Amniotic epithelial cell (primary cell): Measurements from ENCODE around the gene HAPLN3.

ENCODE experiments used
- DNase-seq: peaks from one replicate; pipeline ENCODE4 v3.0.0-alpha.2; 2010; ENCODE audit warnings: low read depth

HAPLN3 gene

DNA sequence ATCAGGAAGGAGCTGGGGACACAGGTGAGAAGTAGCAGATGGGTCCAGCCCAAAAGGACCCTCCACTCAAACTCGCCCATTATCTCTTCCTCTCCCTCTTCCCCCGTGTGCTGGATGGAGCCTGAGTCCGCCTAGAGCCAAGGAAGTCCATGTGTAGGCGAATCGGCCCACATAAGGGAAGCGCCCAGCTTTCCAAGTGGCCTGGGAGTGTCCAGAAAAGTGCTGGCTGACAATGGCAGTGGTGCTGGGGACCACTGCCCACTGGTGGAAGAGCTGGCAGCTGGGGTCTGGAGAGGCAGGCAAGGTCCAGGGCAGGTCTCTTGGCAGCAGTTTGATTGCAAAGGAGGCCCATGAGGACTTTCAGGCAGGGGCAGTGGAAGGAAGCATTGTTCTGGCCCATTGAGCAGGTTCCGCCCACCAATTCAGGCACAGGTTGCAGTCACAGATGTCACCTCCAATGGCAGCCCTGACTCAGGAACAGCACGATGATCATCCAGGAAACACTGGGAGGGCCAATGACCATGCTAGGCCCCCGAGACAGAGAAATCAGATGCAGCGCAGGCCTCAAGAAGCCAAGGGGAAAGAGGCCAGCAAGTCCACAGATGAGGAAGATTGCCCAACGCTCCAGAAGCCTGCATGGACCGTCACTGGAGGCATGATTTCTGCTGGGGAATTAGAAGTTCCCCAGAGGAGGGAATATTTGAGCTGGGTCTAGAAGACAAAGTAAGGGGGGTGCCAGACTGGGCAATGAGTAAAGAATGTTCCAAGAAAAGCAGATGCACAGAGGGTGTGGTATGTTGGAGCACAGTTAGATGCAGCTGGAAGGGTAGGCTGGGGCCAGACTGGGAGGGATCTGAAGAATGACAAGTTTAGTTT is 14.8 kb upstream of the HAPLN3 start:
- peak; percentile 76 for DNase-seq

DNA sequence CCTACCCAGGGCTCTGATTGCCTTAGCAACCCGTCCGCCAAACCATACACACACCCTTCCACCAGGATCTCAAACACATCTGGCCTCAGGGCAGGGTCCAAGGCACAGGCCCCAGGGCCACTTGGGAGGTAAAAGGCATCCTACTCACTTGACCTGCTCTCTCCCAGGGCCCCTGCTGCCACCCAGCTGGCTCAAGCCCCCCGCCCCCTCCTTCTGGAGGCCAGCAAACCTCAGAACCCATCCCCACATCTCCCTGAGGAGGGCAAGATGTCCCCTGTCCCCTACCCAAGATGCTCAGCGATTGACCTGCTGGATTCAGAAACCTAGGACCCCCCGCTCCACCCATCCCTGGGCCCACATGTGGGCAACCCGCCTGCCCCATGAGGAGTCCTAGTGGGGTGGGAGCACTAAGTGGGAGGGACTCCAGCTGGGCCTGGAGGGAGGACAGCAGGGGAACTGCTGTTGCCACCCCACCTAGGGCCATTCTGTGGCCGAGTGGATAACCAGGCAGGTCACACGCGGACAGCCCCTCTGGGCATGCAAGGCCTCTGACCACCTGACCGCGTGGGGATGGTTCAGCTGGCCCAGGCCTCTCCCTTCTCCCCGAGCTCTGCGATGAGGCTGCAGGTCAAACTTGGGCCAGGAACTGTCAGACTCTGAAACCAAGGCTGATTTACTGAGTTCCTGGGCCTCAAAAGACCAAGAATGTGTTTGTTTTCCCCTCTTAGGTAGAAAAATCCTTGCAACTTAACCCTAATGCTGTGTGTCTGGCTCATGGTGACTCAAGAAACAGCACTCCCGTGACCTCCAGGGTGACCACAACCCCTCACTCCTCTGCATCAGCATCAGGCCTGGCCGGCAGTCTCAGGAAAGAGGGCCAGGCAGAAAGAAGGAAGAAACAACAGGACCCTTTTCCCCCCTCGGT is 13.6 kb upstream of the HAPLN3 start:
- peak; percentile 99 for DNase-seq

DNA sequence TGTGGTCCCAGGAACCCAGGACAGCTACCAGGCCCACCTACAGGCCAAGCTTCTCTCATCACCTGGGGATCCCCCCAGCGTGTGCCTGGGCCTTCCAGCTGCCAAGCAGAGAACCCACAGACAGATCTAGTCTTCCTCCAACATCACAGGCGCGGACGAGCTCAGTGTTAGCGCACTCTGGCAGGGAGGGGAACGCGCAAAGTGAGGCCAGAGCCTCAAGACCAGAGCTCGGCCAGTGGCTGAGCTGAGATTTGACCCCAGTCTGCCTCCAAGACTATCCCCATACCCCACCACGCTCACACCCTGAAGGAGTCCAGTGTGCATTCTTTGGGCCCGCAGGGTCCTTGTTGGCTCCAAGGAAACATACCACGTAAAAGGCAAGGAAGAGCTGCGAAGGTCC is 12.8 kb upstream of the HAPLN3 start:
- DNase-seq: no peak

DNA sequence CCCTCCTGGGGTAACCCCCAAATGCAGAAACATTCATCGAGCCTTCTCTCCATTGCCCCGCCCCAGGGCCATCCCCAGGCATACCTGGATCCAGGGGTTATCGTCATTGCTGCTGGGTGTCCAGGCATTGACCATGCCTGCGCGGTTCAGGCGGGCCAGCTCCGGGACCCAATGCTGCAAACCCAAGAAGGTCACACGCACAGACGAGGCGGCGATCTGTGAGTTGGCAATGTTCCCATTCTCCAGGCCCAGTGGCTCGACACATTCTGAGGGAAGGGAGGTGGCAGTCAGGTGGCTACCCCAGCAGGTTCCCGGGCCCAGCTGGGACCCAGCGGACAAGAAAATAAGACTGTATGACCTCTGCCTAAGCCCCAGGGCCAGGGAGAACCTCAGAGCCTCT is 11.8 kb upstream of the HAPLN3 start:
- DNase-seq: no peak

DNA sequence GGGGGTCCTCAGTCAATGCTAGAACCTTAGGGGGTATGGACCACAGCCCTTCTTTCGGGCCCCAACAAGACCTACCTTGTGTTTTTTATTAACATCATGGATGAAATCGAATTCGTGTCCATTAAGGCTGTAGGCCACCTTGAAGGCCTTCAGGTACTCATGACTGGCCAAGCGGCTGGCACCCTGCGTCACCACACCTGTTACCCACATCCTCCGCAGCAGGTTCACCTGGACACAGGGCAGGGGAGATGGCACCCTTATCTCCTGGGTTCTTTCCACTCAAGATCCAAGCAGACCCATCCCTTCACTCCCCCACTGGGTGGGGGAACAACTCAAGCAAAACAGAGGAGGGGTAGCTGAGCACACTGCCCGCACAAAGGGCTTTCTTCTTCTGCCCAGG is 11.2 kb upstream of the HAPLN3 start:
- DNase-seq: no peak

DNA sequence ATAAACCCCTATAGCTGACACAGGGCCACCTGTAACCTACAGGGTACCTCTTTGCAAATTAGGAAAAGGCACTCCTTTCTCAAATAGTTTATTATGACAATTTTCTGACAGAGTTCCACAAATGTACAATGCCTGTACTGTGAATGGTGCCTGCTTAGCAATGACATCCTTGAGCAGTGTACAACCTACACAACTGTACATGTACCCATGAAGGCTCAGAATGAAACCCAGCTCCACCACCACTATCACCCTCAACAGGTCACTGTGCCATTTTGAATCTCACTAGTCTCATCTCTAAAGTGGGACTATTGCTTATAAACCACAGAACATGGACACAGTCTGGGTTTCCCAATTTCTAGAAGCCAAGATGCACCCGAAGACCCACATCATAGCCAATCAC is 10.8 kb upstream of the HAPLN3 start:
- DNase-seq: no peak

DNA sequence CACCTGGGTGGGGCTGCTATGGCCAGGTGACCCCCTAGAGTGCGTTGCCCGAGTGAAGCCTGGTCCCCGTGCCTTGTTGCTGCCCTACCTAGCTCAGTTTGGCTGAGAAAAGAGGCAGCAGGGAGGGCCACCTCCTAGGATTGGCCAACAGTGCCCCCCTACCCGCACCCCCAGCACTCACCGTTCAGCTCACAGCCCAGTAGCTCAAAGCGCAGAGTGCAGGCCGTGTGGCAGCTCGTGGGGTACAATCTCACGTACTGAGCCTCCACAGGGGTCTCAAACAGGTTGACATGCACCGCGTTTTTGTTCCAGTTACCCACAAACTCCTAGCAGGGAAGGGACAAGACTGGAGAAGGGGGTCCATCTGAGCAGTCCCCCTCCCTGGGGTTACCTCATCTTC is 10.2 kb upstream of the HAPLN3 start:
- DNase-seq: no peak

DNA sequence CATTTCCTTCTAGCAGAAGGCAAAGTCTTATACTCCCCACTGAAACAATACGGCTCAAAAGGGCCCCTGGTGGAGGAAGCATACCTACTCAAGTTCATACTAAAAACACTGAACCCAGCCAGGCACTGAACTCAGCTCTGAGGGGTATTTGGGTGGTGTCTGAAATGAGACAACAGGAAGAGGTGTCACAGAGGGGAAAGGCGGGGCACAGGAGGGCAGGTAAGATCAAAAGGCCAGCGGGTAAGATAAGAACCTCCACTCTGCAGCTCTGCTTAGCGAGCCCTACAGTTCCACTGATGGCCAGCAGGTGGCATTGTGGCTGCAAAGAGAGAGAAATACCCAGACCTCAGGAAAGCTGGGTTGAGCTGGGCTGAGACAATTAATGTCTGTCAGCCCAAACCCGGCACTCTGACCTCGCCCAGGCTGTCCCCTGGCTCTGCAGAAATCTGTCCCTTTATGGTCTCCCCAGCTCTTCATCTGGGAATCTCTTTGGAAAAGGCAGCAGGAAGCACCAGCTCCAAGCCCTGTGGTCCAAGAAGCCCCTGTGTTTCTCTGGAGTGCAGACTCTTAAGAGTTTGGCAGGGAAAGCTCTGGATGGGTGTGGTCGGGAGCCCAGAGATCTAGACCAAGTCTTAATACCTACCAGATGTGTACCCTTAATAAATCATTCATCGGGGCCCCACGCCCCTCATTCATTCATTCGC is 9.4 kb upstream of the HAPLN3 start:
- DNase-seq: peak; percentile 66

DNA sequence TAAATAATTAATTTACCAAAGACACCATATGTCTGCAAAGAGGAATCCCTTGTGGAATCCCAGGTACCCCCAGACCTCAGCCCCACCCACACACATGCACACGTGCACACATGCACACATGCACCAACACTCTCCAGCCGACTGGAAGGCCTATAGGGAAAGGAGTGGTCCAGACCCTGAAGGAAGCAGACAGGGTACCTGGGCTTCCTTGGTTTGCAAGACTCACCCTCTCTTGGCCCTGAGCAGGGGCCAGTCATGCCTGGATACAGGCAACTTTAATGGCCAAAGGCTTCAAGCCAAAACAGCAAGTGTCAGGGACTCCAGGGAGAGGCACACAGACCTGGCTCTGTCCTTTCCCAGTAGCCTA is 8.9 kb upstream of the HAPLN3 start:
- no peak for DNase-seq

DNA sequence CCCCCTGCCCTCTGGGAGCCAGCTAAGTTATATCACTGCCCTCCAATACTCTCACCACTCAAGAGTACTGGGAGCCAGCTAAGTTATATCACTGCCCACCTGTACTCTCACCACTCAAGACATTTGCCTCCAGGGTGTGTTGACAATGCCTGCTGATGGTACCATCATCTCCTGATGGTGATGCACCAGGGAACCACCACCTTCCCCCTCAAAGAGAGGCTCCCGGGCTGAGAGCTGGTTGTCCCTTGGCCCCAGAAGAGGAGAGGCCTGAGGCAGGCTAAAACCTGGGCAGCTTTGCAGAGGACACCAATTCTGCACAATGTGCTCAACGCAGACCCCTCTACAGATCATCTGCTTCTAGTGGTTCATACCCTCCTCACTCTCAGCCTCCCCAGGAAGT is 7.5 kb upstream of the HAPLN3 start:
- DNase-seq: no peak

DNA sequence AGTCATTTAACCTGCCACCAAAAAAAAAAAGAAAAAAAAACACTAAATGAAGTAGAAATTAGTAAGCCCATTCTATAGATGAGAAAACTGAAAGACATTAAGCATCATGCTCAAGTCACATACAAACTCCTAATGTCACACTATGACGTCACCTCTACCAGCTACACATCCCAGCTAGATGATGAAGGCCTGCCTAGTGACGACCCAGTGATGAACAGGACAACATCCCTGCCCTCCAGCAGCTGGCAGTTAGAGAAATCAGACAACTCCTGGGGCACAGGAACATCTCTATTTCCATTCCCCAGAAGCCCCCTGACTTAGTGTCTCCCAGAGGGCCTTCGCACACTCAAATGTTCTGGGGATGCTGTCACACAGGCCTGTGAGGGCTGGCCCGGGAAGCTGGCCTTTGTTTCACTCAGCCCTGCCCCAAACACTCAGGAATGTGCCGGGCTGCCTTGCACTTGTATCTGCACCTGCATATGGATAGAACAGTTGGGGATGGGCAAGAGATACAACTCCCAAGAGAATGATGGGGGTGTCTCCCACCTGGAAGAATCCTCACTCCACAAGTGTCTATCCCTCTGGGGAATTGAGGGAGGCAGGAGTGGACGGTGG is 7.0 kb upstream of the HAPLN3 start:
- no peak for DNase-seq

DNA sequence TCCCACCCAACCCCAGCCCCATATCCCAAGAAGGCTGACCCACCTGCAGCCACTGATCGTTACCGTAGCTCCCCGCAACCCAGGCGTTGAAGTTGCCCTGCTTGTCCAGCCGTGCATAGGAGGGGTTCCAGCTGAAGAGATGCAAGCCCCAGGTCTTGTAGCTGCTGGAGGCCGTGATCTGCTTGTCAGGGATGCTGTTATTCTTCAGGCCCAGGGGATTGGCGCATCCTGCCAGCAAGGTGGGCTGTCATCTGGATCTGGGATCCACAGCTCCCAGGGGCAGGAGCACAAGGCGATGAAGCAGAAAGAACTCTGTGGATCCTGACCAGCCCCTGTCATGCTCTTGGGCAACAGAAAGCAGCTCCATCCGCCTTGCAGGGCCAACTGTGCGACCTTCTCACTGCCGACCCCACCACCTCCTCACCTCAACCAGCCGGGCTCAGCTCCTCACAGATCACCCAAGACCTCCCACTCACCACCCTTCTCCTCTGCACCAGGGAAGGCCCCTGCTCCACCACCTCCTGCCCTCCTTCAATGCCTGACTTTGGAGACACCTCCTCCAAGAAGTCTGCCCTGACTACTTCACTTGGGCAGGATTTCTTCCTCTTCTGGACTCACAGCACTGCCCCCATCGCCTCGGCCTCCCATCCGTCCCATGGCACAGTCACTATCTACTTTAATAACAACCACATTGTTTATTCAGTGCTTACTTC is 6.3 kb upstream of the HAPLN3 start:
- DNase-seq: no peak

DNA sequence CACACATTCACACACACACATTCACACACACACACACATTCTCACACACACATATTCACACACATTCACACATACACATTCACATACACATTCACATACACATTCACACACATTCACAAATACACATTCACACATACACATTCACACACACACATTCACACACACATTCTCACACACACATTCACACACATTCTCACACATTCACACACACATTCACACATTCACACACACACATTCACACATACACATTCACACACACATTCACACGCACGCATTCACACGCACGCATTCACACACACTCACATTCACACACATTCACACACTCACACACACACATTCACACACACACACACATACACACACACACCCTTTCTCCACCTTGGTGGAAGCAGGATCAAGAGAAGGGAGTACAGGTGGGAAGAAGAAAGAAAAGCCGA is 5.7 kb upstream of the HAPLN3 start:
- DNase-seq: no peak

DNA sequence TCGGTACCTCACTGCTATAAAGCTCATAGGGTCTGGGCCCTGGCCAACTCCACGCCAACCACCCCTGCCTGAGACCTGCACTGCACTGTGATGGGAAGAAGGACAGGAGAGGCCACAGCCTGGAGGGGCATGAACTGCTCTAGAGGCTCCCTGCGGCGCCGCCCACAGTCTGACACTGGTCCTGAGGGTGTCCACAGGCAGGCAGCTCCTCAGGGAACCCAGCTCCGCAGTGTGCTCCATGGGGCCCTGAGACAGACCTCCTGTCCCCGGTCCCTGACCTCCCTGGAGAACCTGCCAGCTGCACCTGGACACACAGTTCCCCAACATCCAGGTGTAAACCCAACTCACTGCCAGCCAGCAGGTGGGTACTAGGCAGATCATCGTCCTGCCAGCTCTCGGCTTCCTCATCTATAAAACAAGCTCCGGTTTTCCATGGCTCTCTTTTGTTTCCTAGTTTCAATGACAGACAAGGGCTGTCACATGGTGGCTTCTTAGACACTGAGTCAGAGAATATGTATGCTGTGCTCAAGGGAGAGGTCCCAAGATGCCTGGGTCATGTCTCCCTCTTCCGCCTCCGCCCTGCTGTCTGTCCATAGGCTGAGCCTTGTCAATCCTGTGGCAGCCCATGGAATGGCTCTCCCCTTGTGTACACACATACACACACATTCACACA is 5.1 kb upstream of the HAPLN3 start:
- DNase-seq: peak; percentile 45

DNA sequence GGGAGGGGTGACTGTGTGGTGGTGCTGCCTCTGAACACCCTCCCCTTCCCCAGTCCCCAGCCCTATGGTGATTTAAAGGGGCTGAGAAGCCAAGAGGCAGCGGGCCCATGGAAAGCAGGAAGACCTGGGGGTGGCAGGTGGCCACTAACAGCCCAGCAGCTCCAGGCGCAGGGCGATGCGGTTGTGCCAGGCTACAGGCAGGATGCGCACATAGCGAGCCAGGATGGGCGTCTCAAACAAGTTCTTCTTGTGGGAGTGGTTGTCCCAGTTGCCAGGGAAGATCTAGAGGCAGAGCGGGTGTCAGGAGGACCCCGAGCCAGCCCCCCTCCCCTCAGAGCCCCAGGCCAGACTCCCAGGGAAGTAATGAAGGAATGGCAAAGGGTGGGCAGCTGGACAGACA is 3.9 kb upstream of the HAPLN3 start:
- no peak for DNase-seq

DNA sequence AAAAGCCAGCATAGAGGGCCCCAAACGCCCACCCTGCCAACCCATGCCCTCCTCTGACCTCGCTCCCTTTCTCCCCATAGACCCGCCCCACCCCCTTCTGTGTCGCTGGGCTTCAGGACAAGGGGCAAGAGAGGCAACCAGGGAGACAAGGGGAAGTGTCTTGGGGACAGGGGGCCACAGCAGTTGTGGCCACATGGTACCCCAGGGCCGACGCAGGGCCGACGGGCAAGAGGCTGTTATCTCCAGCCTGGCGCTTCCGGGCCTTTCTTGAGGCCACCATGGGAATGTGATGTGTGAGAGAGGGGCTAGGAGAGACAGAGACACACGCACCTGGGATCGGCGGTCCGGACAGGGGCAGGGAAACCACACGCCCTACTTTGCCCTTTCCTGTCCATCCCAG is 3.4 kb upstream of the HAPLN3 start:
- no peak for DNase-seq

DNA sequence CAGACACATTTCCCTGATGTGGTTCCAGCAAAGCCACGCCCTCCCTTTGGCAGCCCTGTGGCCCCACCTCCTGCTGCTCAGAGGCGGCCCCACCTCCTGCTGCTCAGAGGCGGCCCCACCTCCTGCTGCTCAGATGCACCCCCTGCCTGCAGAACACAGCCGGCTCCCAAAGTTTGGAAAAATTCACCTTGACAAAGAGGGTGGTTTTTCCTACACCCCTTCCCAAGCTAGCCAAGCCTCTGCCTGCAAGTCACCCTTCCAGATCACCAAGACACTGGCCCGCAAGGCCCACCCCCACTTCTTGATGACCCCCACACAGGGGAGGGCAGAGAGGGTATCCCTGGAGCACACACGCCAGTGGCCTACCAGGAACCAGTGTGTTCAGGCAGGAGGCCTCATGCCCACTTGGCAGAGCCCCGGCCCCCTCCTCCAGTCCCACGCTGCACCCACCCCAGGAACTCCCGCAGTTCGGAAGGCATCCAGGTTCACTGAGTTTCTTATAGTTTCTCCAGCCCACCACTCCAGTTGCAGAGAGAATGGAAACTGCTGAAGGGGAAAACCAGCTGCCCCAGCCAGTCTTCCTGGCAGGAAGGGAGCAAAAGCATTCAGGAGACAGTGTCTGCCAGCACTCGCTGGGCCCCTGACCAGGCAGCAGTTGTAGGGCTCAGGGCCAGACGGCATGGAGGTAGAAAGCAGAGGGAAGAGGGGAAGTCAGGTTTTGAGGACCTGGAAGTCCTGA is 2.3 kb upstream of the HAPLN3 start:
- DNase-seq: peak; percentile 71

DNA sequence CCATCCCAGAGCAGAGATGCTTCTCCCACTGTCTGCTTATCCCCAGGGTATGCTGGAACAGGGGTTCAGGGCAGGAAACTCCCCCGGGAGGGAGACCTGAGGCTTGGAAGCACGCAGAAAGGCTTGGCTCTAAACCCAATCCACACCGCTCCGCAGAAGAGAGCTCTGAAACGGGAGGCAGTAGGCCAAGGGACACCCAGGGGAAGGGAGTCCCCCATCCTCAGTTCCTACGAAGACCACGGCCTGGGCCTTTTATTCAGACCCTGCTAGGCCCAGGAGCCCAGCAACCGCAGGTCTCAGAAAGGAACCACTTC is 1.8 kb upstream of the HAPLN3 start:
- no peak for DNase-seq

DNA sequence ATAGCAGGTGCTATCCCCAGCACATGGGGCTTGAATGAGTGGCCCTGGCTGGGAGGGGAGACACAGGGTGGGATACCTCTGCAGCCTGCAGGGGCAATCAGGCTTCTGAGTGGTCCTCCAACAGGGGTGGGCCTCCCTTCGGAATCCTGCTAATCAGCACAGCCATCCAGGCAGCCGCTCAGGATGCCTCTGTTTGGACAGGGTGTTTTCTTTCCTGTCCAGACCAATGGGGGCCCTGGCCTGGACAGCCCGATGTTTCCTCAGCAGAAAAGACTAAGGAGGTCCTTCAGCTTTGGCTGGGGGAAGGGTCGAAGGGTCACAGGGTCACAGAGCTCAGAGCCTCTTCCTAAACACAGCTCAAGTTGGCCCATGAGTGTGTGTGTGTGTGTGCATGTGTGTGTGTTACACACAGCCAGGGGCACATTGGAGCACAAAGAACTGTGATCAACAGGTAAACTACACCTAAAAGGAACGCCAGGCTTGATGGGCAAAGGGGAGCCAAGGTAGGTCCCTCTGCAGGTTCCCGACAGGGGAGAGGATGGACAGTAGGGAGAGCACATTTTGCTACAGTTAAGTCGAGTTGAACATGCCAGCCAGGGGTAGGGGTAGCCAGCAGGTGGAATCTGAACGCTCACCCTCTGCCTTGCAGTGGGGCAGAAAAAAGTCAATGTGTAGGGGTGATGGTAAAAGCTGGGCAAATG is 1.1 kb upstream of the HAPLN3 start:
- no peak for DNase-seq

DNA sequence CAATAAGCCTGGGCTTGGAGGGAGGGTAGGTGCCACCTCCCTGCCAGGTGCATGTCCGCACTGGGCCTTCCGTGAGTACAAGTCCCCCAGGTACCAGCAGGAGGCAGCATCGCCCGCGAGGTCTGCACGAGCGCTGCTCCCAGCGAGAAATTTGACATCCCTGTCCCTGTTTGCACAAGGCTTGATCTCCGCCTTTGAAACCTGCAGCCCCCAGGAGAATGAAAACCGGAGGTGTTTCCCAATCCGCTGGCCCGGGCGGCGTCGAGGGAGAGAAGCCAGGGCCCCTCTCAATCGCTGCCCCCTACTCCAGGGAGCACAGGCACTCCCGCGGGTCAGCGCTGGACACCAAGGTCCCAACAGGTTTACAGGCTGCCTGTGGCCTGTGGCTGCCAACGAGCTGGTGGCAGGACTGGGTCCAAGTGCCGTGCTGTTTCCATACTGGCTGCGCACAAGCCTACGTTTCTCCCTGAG is 961 bp downstream of the HAPLN3 start:
- DNase-seq: no peak
